Panc1 (cell line): ENCODE data around the gene OGFOD3. TPM values are rescaled to one million over a fixed set of nuclear protein-coding genes. Genes with fewer than 3 reads are reported as not detected.
A peak's percentile ranks its signal among the peaks of the same experiment; 100 is the strongest.

Experiments
- ATAC-seq: fragments of 200-7000 bp; cut with Tn5 transposase; 2 replicates; pipeline ENCODE4 v1.9.1; 2020; ENCODE audit warnings: mild to moderate bottlenecking, moderate library complexity
- BruUV-seq: library from RNA; stranded (reverse); fragments of 400-500 nt; replicated peaks from 2 replicates; lab custom pipeline; 2021; lab: Mats Ljungman, UMichigan
- CTCF ChIA-PET: fragments of 300-600 bp; sonication (Branson Sonifier 250); formaldehyde crosslinking; loops from one replicate; lab custom pipeline; 2022; ENCODE audit warnings: antibody characterized with exemption; lab: Charles Lee
- POLR2A ChIA-PET: fragments of 300-600 bp; sonication (Branson Sonifier 250); formaldehyde crosslinking; loops from one replicate; lab custom pipeline; 2022; ENCODE audit warnings: antibody characterized with exemption; lab: Charles Lee
- DNase-seq: peaks from one replicate; pipeline ENCODE4 v3.0.0-alpha.2; 2010; ENCODE audit warnings: low read depth, low spot score
- H3K27ac ChIP-seq: 2 replicates; pipeline ENCODE4 v1.5.1; 2011; ENCODE audit warnings: mild to moderate bottlenecking, low read length, inconsistent platforms
- H3K27me3 ChIP-seq: fragments of 200-500 bp; sonication (Bioruptor generic); 2 replicates; pipeline ENCODE4 v1.6.0; 2014; ENCODE audit warnings: low read length, inconsistent platforms; ENCODE audit not compliant: control insufficient read depth, insufficient read depth
- H3K36me3 ChIP-seq: fragments of 200-500 bp; sonication (Bioruptor generic); 2 replicates; pipeline ENCODE4 v1.5.1; 2014; ENCODE audit warnings: inconsistent platforms, mild to moderate bottlenecking, low read length, moderate library complexity; ENCODE audit not compliant: control insufficient read depth, insufficient read depth
- H3K4me1 ChIP-seq: 2 replicates; pipeline ENCODE4 v1.5.1; 2011; ENCODE audit warnings: inconsistent platforms, mild to moderate bottlenecking, low read length, moderate library complexity; ENCODE audit not compliant: control insufficient read depth, insufficient read depth
- H3K4me3 ChIP-seq, 2 experiments: 2 replicates each; pipeline ENCODE4 v1.5.1; 2011 to 2012; ENCODE audit warnings: low read depth in 2 of 2, low read length in 2 of 2, mild to moderate bottlenecking in 2 of 2, inconsistent platforms in 1 of 2, moderate library complexity in 1 of 2
- H3K9me3 ChIP-seq: fragments of 200-500 bp; sonication (Bioruptor generic); 2 replicates; pipeline ENCODE4 v1.5.1; 2014; ENCODE audit warnings: low read depth, mild to moderate bottlenecking, inconsistent platforms, low read length, moderate library complexity; ENCODE audit not compliant: control insufficient read depth, insufficient read depth
- POLR2AphosphoS5 ChIP-seq: IDR thresholded peaks from 2 replicates; pipeline ENCODE4 v1.6.1; 2012; ENCODE audit warnings: mild to moderate bottlenecking, low read depth, low read length, moderate library complexity
- SIN3A ChIP-seq: IDR thresholded peaks from 2 replicates; pipeline ENCODE4 v1.6.1; 2012; ENCODE audit warnings: low read depth, mild to moderate bottlenecking, low read length, moderate library complexity, borderline replicate concordance; ENCODE audit not compliant: insufficient read depth
- TCF7L2 ChIP-seq: IDR thresholded peaks from 2 replicates; pipeline ENCODE4 v1.6.1; 2011; ENCODE audit warnings: mild to moderate bottlenecking, low read depth, low read length, inconsistent platforms
- in situ Hi-C: cut with HindIII; loops from 2 replicates; pipeline ENCODE4 v1.10.0; 2016; ENCODE audit warnings: low sequenced_read_pairs, low pct_unique_long_range_greater_than_20kb
- intact Hi-C: fragments of 100-400 bp; cut with micrococcal nuclease; formaldehyde crosslinking; loops from one replicate; pipeline ENCODE4 v1.10.0; 2022; ENCODE audit not compliant: unreplicated experiment
- total RNA-seq: library from RNA; stranded (reverse); gene quantifications from one replicate; pipeline ENCODE4 v1.2.1, GENCODE V29; 2021; ENCODE audit not compliant: unreplicated experiment
- TF ChIP-seq, protein P1 (sequence below): fragments of 450-650 bp; IDR thresholded peaks from 2 replicates; pipeline ENCODE4 v1.5.1; 2017; ENCODE audit warnings: mild to moderate bottlenecking
- TF ChIP-seq, protein P2 (sequence below), 2 experiments: IDR thresholded peaks; 2 replicates each; pipeline ENCODE4 v1.6.1; 2011 to 2012; ENCODE audit warnings: low read depth in 2 of 2, control low read depth in 1 of 2, low read length in 1 of 2, mild to moderate bottlenecking in 1 of 2, moderate library complexity in 1 of 2; ENCODE audit not compliant: insufficient read depth in 1 of 2

Gene OGFOD3
- total RNA-seq, 1 experiment from 2014 or later, result 53.9 TPM

DNA sequence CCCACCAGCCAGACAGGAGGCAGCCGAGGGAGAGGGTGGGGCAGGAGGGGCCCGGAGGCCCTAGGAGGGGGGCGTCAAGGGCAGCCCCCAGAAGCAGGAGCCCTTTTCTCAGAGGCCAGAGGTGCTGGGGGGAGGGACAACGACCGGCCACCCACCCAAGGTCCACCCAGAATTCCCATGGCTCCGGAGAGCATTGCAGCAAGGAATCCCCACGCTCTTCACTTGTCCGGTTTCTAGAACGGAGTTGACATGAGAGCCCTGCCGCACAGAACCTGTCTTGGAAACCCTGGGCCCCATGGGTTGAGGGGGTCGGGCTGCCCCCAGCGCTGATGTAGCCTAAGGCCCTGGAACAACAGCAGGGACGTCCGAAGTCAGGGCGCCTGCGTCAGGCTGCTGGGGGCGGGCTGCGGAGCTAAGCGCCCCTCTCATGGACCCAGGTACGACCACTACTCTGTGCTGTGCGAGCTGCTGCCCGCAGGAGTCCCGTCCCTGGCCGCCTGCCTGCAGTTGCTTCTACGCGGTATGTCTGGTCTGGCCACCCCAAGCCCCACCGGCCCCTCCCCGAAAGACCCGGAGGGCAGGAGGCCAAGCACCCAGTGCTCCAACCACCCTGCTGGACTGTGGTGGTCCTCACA lies 20.9 kb upstream of the OGFOD3 start:
- Histone ChIP-seq H3K4me1 (peaks cover 5% of the 10 kb centered on the region; the same call in 1 of the 2 replicates), H3K36me3 (no peaks in the 10 kb centered on the region), H3K4me3 (no peak overlapping the region), H3K27ac (no peak overlapping the region), H3K27me3 (no peaks in the 10 kb centered on the region), H3K9me3 (no peaks in the 10 kb centered on the region)
- intact Hi-C loops, result no loop called here
- DNase-seq, result no peak
- ATAC-seq, result no peak
- ChIA-PET CTCF (no interaction called here), POLR2A (no interaction called here)
- TF ChIP-seq TCF7L2, result no peak
- no peak for TF ChIP-seq POLR2AphosphoS5
- TF ChIP-seq SIN3A, result no peak
- TF ChIP-seq, protein P1, sequence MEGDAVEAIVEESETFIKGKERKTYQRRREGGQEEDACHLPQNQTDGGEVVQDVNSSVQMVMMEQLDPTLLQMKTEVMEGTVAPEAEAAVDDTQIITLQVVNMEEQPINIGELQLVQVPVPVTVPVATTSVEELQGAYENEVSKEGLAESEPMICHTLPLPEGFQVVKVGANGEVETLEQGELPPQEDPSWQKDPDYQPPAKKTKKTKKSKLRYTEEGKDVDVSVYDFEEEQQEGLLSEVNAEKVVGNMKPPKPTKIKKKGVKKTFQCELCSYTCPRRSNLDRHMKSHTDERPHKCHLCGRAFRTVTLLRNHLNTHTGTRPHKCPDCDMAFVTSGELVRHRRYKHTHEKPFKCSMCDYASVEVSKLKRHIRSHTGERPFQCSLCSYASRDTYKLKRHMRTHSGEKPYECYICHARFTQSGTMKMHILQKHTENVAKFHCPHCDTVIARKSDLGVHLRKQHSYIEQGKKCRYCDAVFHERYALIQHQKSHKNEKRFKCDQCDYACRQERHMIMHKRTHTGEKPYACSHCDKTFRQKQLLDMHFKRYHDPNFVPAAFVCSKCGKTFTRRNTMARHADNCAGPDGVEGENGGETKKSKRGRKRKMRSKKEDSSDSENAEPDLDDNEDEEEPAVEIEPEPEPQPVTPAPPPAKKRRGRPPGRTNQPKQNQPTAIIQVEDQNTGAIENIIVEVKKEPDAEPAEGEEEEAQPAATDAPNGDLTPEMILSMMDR, result no peak
- TF ChIP-seq, protein P2, sequence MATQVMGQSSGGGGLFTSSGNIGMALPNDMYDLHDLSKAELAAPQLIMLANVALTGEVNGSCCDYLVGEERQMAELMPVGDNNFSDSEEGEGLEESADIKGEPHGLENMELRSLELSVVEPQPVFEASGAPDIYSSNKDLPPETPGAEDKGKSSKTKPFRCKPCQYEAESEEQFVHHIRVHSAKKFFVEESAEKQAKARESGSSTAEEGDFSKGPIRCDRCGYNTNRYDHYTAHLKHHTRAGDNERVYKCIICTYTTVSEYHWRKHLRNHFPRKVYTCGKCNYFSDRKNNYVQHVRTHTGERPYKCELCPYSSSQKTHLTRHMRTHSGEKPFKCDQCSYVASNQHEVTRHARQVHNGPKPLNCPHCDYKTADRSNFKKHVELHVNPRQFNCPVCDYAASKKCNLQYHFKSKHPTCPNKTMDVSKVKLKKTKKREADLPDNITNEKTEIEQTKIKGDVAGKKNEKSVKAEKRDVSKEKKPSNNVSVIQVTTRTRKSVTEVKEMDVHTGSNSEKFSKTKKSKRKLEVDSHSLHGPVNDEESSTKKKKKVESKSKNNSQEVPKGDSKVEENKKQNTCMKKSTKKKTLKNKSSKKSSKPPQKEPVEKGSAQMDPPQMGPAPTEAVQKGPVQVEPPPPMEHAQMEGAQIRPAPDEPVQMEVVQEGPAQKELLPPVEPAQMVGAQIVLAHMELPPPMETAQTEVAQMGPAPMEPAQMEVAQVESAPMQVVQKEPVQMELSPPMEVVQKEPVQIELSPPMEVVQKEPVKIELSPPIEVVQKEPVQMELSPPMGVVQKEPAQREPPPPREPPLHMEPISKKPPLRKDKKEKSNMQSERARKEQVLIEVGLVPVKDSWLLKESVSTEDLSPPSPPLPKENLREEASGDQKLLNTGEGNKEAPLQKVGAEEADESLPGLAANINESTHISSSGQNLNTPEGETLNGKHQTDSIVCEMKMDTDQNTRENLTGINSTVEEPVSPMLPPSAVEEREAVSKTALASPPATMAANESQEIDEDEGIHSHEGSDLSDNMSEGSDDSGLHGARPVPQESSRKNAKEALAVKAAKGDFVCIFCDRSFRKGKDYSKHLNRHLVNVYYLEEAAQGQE (IDR thresholded peaks at IDR 0.05; ENCODE audit: insufficient read depth in 1 of 2, low read depth in 2 of 2, low read length in 1 of 2), result no peak
- no TSS peak for BruUV-seq
- in situ Hi-C loops, result no loop called here

DNA sequence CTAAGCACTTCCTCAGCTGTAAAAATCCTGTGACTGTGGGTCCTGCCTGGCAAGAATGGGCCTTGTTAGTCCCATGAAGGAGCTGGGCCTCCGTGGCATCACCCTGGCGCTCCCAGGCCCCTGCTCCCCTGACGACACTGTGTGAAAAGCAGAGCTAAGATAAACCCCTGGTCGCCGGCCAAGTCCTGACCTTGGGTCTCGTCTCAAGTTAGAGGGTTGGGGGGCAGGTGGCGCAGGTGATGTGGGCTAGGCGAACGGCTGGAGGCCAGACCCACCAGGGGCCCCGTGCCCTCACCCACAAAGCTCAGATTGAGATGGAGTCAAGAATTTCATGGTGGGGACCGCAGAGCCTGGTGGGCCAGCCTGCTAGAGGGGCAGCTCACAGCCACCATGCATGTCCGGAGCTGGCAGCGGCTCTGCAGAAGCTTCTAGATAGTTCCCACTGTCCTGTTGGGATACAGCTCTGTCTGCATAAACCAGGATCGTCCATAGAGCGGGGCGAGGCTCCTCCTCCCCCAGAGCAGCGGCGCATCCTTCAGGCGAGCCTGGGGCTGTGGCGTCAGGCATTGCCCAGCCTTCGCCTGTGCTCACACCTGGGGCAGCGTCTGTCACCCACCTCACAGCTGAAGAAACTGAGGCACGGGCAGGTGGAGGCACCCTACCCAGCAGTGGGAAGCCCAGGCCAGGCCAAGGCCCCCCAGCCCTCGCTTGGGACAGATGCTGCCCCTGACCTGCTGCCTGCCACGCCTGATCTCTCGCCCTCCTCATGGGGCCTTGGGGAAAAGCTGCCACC lies 20.2 kb upstream of the OGFOD3 start:
- ATAC-seq (no peak), DNase-seq (no peak)
- Histone ChIP-seq H3K4me3 (no peak overlapping the region), H3K4me1 (peaks cover 5% of the 10 kb centered on the region; the same call in 1 of the 2 replicates), H3K27me3 (no peaks in the 10 kb centered on the region), H3K27ac (no peak overlapping the region), H3K36me3 (no peaks in the 10 kb centered on the region), H3K9me3 (no peaks in the 10 kb centered on the region)
- intact Hi-C loops (no loop called here), in situ Hi-C loops (no loop called here)
- POLR2A ChIA-PET, result no interaction called here
- CTCF ChIA-PET, result no interaction called here
- TF ChIP-seq, protein P2 (IDR thresholded peaks at IDR 0.05; ENCODE audit: insufficient read depth in 1 of 2, low read depth in 2 of 2, low read length in 1 of 2), result no peak
- TF ChIP-seq POLR2AphosphoS5 (no peak), SIN3A (0 out of 2 replicates have a peak, but pooled peaks have one; percentile 17)
- BruUV-seq, result no TSS peak
